Stimulated activated CD8-positive, alpha-beta memory T cell treated with anti-CD3 and anti-CD28 coated beads, Interleukin-7, amount 100 ng/mL, for 4 hours (primary cell): Measurements from ENCODE around the gene MINDY3.
"Not testable (repeated sequence)": the region's sequence is repeated elsewhere in the genome, so short reads cannot be mapped to it uniquely, and the experiment has no call there.

Experiments used
- DNase-seq, 2 donors: peaks; one replicate each; pipeline ENCODE4 v3.0.0-alpha.2; 2020; ENCODE audit warnings: low read depth in 2 of 2

The MINDY3 gene

DNA sequence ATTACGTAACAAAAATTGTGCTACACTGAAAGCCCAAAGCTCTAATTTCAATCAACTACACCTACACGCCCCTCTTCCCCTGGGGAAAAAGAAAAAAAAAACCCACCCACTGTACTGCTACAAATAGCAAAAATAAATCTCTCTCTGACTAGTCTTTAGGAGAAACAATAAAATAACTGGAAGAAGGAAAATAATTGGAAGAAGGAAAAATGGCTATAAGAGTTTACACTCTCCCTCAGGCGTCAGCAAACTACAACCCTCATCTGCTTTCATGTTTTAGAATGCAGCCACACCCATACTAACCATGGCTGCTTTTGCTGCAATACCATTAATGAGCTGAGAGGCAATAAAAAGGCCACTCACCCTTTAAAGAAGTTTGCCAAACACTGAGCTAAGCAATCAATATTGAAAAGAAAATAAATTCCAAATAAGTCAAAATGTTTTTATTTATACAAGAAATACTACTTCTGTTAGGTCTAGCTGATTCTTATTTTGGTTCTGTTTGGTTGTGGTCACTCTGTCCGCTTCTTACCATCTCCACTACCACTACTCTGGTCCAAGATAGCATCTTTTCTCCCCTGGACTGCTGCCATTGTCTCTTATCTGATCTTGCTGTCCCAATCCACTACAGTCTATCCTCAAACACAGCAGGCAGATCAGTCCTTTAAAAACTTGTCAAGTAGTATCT, 3.8 kb downstream of the MINDY3 start:
- no peak for DNase-seq

DNA sequence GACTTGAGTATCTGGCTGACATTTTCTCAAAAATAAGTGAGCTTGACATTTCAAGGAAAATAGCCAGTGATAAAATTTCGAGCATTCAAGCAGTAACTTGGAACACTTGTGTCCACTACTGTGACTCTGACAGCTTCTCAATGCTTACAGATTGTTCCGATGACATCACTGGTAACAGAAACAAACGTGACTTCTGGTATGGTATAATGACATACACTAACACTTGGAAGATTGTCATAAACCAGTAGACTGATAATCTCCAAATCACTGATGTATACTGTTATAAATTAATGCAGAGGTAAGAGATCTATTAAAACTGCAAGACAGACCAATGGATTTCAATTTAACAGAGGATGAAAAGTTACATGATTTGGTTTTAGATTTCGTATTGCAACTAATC, 6.5 kb downstream of the MINDY3 start:
- no peak for DNase-seq

DNA sequence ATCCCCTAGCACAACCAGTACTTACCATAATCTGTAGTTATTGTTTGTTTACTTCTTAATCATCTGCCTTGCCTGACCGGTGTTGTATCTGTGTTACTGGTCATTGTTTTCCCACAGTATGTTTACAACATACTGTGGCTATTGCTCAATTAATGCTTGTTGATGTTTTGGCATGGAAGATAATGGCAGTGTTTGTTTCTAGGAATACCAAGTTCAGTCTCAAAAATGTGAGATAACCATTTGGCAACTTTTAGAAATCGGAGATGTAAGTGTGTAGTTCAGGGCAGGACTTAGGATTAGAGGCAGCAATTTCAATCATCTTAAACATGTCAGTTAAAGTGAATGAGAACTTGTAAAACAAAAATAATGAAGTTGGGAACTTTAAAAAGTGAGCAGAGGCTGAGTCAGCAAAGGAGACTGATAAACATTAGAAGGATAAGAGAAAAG, 8.2 kb downstream of the MINDY3 start:
- no peak for DNase-seq

DNA sequence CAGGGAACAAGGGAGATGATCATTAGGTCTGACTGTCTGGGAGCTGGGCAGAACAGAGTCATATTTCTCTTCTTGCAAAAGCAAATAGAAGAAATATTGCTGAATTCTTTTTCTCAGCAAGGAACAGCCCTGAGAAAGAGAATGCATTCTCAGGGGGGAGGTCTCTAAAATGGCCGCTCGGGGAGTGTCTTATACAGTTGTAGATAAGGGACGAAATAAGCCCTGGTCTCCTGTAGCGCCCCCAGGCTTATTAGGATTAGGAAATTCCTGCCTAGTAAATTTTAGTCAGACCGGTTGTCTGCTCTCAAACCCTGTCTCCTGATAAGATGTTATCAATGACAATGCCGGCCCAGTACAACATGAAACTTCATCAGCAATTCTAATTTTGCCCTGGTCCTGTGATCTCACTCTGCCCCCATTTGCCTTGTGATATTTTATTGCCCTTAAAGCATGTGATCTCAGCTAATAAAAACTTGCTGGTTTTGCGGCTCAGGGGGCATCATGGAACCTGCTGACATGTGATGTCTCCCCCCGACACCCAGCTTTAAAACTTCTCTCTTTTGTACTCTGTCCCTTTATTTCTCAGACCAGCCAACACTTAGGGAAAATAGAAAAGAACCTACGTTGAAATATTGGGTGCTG, 9.8 kb downstream of the MINDY3 start:
- not testable (repeated sequence) for DNase-seq

DNA sequence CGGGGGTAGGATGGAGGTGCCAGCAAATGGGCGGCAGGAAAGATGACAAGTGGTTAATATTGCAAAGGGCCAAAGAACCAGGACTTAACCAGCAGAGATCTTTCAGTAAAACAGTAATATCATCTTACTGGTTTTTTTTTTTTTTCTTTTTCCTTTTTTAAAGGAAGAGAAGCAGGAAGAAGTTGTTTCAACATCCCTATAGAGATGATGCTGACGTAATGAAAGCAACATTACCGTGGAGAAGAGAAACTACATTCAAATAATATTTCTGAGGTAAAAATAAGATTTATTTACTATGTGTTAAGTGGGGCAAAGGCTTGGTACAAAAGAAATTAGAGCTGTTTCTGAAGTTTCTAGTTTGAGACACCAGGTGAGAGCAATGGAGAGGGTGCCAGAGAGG, 11.0 kb downstream of the MINDY3 start:
- no peak for DNase-seq

DNA sequence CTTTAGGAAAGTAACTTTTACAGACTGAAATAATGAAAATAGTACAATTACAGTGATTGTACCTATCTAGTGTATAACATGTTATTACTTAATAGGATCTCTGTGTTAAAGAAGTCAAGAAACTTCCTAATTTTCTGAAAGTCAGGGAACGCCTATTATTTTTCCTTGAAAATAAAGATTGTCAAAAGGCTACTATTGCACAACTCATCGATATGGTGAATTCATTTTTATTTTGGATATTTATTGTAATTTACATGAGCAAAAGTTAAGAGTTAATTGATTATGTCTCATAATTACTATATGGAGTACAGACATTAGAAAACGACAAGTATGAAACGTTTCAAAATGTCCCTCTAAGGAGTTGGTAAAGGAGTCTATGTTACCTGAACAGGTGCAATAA, 12.8 kb downstream of the MINDY3 start:
- DNase-seq, result no peak

DNA sequence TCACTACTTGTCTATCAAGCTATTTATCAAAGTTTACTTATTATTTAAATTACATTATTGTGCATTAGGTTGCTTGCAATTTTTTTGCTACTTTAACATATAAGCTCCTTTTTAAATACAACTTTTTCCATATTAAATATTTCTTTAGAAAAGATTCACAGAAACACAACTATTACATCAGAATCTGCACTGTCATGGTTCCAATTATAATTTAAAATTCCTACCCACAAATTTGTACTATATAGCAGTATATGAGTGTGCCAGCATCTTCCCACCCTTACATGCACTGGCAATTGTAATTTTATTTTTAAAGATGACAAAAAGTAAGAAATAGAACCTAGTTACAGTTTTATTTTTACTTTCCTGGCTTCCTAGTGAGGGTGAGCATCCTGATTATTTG, 15.8 kb downstream of the MINDY3 start:
- DNase-seq, result no peak

DNA sequence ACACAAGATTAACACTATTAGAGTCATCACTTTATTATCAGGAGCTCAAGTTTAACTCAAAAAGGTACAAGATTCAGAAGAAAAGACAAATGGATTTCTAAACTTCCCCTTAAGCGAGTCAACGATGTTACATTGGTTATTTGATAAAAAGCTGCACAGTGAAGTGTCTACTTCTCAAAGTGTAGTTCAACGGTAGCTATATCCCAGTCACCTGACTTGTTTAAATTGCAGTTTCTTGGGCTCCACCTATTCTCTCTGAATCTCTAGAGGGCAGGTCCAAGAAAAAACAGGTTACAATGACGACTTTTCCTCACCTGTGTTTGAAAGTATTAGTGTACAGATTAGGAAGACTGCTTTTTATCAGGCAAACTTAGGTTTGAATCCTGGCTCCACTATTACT, 16.6 kb downstream of the MINDY3 start:
- no peak for DNase-seq

DNA sequence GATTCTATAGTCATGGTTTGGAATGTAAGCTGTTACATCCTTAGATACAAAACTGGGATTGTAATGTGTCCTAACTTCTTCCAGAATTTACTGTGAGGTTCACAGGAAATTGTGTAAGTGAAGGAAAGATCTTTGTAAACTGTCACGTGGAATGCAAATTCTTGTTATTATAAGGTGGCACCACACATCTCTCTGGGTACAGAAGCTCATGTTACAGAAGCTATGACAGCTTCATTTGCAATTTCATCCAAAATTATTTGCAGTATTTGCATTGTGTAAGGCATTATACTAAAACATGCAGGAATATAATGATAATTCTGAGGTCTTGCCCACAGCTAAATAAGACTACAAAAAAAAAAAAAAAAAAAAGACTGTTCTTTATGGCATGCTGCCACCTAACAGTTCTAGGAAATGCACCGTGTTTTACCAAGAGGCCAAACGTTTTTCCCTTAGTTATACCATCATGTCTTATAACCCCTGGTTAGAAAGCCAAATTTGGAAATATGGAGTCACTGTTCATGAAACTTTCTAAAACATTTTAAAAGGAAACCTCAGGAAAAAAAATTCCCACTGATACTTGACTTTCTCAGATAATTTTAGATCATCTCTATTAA, 17.6 kb downstream of the MINDY3 start:
- no peak for DNase-seq

DNA sequence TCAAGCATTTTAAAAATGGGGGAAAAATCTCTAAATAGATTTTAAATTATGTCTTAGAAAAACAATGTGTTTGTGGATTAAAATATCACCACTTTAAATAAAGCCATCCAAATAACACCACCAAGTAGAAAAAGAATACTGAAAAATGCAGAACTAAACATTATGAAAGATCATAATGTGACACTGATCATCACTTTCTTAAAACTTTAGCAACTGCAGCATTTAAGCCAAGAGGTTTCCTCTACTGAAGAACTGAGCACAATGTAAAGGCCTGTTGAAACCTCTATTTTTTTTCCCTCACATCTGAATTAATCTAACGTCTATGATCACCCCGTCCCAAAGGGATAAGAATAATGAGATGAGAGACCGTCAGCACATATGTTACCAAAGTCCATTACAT, 18.6 kb downstream of the MINDY3 start:
- DNase-seq, result no peak

DNA sequence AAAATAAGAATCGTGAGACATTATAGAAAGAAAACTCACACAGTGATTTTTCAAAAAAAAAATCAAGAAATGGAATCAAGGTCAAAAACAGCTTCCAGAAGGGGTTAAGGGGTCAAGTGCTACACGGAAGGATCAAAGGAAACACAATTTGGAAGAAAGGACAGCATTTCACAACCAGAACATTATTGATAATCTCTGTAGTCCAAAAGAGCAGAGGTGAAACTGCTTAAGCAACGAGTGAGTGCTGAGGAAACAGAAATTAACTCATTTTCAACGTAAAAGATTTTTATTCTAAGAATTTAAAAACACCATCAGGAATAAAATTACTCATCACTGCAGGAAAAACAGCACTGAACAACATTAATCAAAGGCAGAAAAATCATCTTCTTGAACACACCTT, 23.5 kb downstream of the MINDY3 start:
- no peak for DNase-seq

DNA sequence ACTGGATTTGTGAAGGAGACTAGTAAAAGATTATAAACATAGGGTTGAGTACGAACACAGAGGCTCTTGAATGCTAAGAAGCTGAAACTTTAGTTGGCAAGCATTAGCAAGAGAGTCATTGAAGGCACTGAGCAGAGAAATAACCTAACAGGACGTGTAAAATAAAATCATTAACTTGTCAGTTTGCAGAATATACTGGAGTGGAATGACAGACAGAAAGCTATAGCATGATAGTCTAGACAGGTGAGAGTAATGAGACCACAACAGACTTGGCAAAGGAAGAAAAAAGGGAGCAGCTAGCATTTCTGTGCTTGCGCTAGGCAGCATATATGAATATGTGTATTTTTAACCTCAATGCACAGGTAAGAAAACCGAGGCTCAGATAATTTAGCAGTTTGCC, 30.8 kb downstream of the MINDY3 start:
- DNase-seq, result no peak

DNA sequence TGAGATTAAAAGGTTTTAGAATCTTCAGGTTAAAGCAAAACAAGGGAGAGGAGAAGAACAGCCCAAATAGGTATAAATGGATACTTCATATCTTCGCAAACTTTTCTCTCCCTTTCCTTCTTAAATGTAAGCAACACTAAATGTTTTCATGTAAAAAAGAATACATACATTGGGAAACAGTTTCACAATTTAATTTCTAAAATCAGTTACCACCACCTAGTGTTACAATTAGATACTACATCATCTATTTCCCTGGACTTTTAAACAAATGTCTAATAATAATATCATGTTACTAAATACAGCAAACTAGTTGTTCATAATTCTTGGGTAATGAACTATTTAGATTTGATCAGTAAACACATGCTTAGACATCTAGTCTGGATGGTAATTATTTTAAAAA, 35.8 kb downstream of the MINDY3 start:
- no peak for DNase-seq

DNA sequence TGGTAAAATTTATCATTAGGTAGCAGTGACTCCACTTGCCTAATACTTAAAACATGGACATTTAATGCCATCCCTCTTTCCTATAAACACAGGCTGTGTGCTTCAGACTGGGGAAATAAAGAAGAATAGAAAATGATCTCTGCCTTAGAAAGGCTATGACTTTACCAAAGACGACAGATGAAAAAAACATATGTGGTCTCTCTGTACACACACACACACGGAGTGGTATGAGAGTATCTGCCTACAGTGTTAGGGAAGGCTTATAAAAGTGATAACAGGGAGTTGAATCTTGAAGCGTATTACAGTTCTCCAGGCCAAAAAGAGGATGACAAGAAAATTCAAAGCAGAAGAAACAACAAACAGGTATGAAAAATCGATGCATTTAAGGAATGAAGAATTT, 38.2 kb downstream of the MINDY3 start:
- no peak for DNase-seq

DNA sequence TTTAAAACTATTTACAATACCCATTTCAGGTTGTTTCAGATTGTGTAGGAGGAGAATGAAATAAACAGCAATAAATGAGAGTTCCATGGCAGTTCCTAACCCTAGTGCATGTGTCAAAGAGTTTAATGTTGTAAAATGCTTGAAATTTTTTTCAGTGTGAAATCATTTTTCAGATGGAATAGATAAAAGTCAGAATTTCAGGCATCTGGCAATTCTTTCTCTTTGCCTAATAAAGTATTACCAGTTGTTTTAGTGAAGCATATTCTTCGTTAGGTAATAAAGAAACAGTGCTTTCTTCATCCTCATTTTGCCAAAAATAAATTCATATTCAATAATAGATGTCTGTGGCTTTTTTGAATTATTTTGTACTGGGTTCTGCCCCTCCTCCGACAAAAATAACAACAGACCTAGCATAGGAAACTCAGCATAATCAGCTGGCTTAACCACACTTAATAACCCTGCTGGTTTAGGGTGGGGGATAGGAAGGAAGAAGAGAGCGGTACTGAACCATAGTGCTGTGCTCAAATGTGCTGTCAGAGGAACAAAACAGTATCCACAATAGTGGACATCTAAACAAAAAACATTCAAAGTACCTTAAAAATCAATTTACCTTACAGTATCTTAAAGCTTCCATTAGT, 39.1 kb downstream of the MINDY3 start:
- no peak for DNase-seq

DNA sequence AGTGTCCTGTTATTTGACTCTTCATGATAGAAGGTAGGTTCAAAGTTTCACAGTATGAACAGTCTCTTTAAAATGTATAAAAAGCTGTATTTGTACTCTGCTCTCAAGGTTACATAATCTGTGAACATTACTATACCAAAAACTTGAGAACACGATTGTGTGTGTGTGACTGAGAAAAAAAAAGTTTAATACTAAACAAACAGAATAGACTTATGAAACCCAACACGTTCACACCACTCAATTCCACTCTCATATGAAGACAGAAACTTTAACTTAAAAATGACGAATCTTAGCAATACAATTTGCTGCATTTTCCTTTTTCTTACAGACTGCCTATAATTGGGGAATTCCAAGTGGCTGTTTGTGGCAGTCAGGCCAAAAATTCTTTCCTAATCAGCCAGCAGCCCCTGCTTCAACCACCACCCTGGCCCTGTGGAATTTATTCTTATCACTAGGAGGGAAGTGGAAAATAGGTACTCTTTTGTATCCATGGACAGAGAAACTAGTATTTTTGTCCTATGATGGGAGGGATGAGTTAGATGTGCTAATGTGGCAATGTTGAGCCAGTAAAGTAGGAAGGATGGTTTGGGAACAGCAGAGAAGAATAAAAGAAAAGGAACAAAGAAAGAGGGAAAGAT, 42.8 kb downstream of the MINDY3 start:
- no peak for DNase-seq

DNA sequence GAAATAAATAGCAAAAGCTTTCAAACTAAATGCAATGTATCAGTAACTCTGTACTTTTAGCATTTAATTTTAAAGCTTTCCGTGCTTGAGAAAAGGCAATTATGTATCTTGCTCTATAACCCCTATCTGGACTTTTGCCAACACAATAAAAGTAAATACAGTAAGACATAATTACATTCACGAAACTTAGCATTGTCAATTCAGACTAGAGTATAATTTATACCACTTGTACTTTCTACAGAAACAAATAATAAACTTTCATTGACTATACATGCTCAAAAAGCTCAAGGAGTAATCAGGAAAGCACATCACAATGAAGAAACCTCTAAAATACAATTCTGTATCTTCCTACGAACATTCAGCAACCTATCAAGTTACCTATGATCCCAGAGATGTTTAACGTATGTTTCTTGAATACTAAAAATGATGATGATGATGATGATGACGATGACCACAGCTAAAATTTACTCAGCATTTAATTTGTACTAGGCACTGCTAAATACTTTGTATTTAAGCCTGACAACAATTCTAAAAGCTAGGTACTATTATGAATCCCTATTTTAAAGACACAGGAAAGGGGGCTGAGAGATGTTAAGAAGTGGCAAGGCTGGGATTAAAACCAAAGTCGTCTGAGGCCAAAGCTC, 44.9 kb downstream of the MINDY3 start:
- no peak for DNase-seq

DNA sequence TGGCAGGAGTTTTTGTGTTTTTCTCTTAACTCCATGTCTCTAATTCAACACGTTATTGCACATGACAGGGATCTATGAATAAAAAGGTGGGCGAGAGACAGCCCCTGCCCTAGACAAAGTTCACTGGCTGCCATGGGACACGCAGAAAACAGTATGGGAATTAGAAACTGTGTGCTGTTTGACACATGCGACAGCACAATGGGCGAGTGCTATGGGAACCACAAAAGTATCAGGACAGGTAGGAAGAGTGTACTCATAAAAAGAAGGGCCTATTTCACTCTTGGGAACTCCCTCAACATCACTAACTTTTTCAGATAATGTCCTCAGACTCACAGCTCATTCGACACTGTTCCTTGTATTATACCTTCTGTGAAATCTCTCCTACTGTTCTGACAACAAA, 45.7 kb downstream of the MINDY3 start:
- DNase-seq, result no peak

DNA sequence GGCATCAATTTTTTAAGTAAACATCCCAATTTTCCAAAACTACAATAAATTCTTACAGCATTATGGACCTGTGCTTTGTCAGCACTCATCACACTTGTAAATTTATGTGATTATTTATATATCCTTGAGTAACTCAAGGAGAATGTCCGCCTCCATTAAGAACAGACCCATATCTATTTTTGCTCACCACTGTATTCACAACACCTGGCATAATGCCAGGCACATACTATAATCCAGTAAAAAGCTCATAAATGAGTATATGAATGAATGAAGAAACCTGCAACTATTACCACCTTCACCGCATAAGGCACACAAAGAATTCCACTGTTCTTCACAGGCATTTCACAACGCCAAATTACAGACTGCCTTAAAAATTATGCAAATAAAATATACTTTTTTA, 46.9 kb downstream of the MINDY3 start:
- no peak for DNase-seq

DNA sequence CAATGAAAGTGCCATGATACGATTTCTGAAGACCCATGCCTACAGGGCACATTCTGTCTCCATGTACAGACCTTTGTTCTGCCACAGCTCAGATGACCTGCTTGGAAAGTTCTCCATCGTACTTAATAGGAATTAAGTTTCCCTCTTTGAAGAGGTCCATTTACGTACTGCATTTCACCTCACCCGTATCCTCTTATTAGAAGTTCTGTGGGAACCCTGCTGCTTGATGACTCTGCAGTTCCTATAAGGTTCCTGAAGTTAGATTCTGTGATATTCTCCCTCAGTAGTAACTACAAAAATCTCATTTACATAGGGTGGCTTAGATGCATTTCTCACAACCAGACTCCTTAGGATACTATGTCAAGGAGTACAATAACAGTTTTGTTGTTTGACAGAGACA, 50.9 kb downstream of the MINDY3 start:
- no peak for DNase-seq

DNA sequence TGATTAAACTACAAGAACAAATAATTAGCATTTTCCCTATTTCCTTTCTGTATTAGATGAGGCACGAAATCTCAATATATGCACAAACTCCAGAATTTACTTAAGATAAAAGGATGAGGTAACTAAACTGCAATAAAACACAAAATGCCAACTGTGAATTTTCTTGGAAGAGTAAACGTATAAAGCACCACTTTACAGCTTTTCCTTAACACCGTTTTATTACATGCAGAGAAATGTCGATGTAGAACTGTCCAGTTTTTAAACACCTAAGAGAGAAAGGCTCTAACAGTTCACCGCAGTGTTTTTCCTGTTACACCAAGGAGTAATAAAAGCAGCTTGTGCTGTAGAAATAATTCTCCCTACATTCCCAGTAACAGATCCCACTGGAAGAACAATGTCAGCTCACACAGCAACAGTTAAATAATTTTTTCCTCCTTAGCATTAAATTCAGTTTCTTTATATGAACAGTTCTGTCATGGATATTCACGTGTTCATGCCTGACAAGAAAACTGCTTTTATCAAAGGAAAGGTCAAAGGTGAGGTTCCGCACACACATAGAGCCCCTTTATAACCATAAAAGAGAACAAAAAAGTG, 52.0 kb downstream of the MINDY3 start:
- no peak for DNase-seq
